ENCODE measurements around the gene AVL9.
A peak's percentile ranks its signal among the peaks of the same experiment; 100 is the strongest.

- TF ChIP-seq CTCF (IDR thresholded peaks at IDR 0.05 in 8 of 11, conservative IDR thresholded peaks at IDR 0.05 in 3 of 11) (peak in 7 of 11 experiments; percentile 11 to 50 (median 36)), POLR2AphosphoS5 (IDR thresholded peaks at IDR 0.05) (no peak), POLR2A (IDR thresholded peaks at IDR 0.05) (no peak)
Measured at GRCh38 chr7:32479574-32480200, 15.6 kb upstream of the AVL9 start.
